Measurements from ENCODE around the gene ERMAP. TPM values are rescaled to one million over a fixed set of nuclear protein-coding genes. Genes with fewer than 3 reads are reported as not detected.

Gene ERMAP, protein sequence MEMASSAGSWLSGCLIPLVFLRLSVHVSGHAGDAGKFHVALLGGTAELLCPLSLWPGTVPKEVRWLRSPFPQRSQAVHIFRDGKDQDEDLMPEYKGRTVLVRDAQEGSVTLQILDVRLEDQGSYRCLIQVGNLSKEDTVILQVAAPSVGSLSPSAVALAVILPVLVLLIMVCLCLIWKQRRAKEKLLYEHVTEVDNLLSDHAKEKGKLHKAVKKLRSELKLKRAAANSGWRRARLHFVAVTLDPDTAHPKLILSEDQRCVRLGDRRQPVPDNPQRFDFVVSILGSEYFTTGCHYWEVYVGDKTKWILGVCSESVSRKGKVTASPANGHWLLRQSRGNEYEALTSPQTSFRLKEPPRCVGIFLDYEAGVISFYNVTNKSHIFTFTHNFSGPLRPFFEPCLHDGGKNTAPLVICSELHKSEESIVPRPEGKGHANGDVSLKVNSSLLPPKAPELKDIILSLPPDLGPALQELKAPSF
- 3.1 TPM for total RNA-seq

DNA sequence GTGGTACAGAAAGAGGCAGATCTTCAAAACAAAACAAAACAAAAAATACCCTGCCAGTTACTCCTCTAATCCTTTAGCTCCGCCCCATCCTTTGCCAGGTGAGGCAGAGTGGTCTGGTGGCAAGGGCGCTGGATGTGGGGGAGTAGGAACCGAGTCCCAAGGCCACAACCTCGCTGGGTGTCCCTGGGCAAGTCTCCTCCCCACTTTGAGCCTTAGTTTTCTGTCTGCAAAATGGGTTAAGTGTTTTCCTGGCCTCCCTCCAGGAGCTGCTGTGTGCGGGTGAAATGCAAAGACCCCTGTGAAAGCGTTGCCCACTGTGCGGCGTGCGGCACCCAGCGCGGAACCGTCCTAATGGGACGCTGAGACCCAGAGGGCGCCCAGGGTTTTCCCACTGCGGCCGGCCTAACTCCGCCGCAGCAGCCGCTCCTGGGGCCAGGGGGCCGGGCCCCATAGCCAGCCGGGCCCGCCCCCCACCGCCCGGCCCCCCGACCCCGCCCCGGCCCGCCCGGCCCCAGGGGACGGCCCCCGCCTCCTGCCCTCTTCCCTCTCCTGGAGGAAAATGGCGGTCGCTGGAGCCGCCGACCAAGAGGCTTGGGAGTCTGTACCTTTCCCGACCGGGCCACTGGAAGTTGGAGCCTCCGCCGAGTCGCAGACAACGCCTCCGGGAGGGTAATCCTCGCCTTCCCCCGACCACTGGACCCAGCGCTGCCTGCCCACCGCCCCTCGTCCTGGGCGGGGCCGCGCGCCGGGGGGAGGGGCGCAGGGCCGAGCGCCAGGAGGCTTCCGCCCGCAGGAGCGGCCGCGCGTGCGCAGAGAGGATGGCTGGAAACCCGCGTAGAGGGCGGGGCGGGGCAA, at the start of gene ERMAP, which contains the start of gene SVBP:
Gene ERMAP (plus strand): TSS at position 538 of the 855 bp plus-strand sequence. CDS start 13,327 bp downstream, outside the sequence.
Gene SVBP (minus strand): TSS at position 813 of the 855 bp plus-strand sequence. CDS start 853 bp downstream, outside the sequence.

DNA sequence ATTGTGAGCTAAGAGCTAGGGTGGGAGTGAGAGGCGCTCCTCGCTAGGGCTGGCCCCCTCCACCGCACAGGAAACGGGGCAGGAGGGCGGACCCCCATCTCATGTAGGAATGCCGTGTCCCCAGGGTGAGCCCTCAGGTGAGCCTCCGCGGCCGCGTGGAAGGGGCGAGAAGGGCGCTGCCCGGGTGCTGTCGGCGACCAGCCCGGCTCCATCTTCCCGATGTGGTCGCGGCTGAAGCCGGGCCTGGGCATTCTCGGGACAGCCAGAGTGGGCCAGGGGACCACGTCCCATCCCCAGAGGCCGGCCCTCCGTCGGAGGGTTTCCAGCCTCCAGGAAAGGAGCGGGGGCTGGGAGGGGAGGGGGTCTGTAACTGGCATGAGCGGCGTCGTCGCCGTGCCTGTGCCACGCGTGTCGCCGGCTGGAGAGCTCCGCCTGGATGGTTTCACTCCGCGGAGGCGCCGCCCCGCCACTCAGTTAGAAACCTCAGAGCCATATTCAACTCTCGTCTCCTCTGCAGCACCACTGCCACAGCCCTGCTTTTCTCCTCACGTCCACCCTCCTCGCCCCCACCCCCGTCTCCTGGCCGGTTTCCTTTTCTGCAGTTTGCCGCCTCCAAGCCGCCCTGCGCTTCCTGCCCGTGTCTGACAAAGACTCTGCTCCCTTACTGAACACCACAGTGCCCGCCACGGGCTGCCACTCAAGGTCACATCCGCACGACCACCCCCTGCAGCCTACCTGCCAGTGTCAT, 31.8 kb upstream of the ERMAP start, which contains the start of gene TMEM269:
Gene TMEM269 (plus strand): TSS at position 46 of the 748 bp plus-strand sequence. CDS start 4,903 bp downstream, outside the sequence.

DNA sequence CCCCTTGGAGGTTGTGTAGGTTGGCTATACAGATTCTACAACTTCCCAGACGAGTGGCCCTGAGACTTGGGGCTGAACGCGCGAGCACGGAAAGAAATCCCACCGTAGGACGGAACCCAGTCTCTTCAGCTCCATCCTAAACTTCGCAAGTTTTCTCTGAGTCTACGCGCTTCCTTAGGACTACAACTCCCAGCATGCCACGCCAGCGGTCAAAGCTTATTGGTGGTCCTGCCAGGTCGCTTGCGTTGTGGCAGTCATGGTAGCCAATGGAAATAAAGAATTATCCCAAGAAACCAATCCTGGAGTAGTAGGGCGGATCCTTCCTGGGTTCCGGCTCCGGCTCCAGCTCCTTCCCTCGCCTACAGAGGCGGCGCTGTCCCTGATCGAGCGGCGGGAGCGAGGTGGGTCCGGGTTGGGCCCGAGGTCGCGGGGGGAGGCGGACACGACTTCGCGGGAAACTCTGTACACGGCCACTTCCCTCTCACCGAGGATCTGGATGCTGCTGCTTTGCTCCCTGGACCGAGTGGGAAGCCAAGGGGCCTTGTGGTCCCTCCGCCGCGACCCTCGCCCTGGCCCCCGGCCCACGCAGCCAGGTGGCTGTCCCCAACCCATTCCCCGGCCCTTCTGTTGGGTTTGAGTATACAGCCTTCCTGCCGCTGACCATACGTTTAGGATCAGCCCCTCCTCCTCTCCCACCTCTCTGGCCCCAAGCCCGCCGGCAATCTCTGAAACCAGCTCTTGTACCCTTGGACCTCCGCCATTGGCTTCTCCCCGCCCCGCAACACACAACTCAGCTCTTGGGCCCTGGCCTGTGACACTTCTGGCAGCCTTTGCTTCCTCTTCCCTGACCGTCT, 29.6 kb downstream of the ERMAP start, which contains the start of gene ZNF691:
Gene ZNF691 (plus strand): TSS at position 357 of the 854 bp plus-strand sequence. CDS start 3,046 bp downstream, outside the sequence.

Other genes with a start within 250 kb of the ERMAP start
- 20.0 TPM for gene PPIH, start 158.7 kb upstream of the ERMAP start, total RNA-seq
- 1,112 TPM for gene YBX1, start 134.7 kb upstream of the ERMAP start, total RNA-seq
- not detected for gene CLDN19, start 76.9 kb upstream of the ERMAP start, total RNA-seq
- gene P3H1, start 50.1 kb upstream of the ERMAP start, total RNA-seq = 21.9 TPM
- gene C1orf50, start 49.9 kb upstream of the ERMAP start, total RNA-seq = 17.2 TPM
- 0.94 TPM for gene TMEM269, start 32.1 kb upstream of the ERMAP start, total RNA-seq
- 48.5 TPM for gene SVBP, start 275 bp downstream of the ERMAP start, total RNA-seq
- 10.6 TPM for gene ZNF691, start 29.5 kb downstream of the ERMAP start, total RNA-seq
- 34.4 TPM for gene SLC2A1, start 141.7 kb downstream of the ERMAP start, total RNA-seq

Measured in parietal lobe (tissue), 1 donor.